Midbrain (tissue), 1 donor: ENCODE results near the gene DHRS4L2.
"Not testable (repeated sequence)": the region's sequence is repeated elsewhere in the genome, so short reads cannot be mapped to it uniquely, and the experiment has no call there.

Experiments
- DNase-seq: peaks from one replicate; lab custom pipeline; 2025; lab: John Stamatoyannopoulos, UW

DHRS4L2 gene

GRCh38 chr14:24018978-24019377 lies 30.2 kb downstream of the DHRS4L2 start:
- not testable (repeated sequence) for DNase-seq

- DNase-seq = not testable (repeated sequence)
Measured at GRCh38 chr14:24019944-24020343, 31.2 kb downstream of the DHRS4L2 start.

- not testable (repeated sequence) for DNase-seq
Measured at GRCh38 chr14:24020520-24020919, 31.8 kb downstream of the DHRS4L2 start.

GRCh38 chr14:24024939-24025418 lies 36.2 kb downstream of the DHRS4L2 start:
- DNase-seq = not testable (repeated sequence)

- DNase-seq = not testable (repeated sequence)
Measured at GRCh38 chr14:24029687-24030086, 41.0 kb downstream of the DHRS4L2 start.

- DNase-seq = not testable (repeated sequence)
Measured at GRCh38 chr14:24031331-24031730, 42.6 kb downstream of the DHRS4L2 start.

- DNase-seq = no peak
Measured at GRCh38 chr14:24032727-24033418, 44.1 kb downstream of the DHRS4L2 start.

GRCh38 chr14:24035769-24036168 lies 47.0 kb downstream of the DHRS4L2 start:
- DNase-seq = not testable (repeated sequence)

- peak; percentile 81 for DNase-seq
Measured at GRCh38 chr14:24036169-24036962, 47.6 kb downstream of the DHRS4L2 start.

GRCh38 chr14:24036963-24037657 lies 48.4 kb downstream of the DHRS4L2 start:
- not testable (repeated sequence) for DNase-seq

GRCh38 chr14:24037658-24038037 lies 48.9 kb downstream of the DHRS4L2 start:
- DNase-seq = no peak

- DNase-seq = no peak
Measured at GRCh38 chr14:24038686-24039085, 50.0 kb downstream of the DHRS4L2 start.

GRCh38 chr14:24040692-24041091 lies 52.0 kb downstream of the DHRS4L2 start:
- no peak for DNase-seq

GRCh38 chr14:24042746-24043145 lies 54.0 kb downstream of the DHRS4L2 start:
- no peak for DNase-seq

GRCh38 chr14:24049002-24049401 lies 60.3 kb downstream of the DHRS4L2 start:
- not testable (repeated sequence) for DNase-seq

GRCh38 chr14:24050753-24051152 lies 62.0 kb downstream of the DHRS4L2 start:
- not testable (repeated sequence) for DNase-seq

GRCh38 chr14:24051176-24051788 lies 62.6 kb downstream of the DHRS4L2 start:
- no peak for DNase-seq

- peak; percentile 87 for DNase-seq
Measured at GRCh38 chr14:24051789-24052655, 63.3 kb downstream of the DHRS4L2 start, which contains the start of gene CARMIL3. Gene CARMIL3, plus strand, starts transcription at chr14:24052009. Its CDS starts 145 bp downstream, at chr14:24052154.

- DNase-seq = no peak
Measured at GRCh38 chr14:24052656-24053547, 64.2 kb downstream of the DHRS4L2 start.
